Heart left ventricle (tissue), 13 donors: ENCODE data around the gene MT1H.

Experiments
- CTCF ChIP-seq, 12 donors: fragments of 200-600 bp; sonication (generic) in 4 of 12; IDR thresholded peaks; one replicate each; pipeline versions ENCODE4 v1.5.0 to v1.8.0; 2018 to 2022; ENCODE audit warnings: antibody characterized with exemption in 12 of 12, mild to moderate bottlenecking in 5 of 12
- POLR2A ChIP-seq, 2 donors: fragments of 450-650 bp; IDR thresholded peaks; one replicate each; pipeline ENCODE4 v1.6.1; 2017; ENCODE audit warnings: antibody characterized with exemption in 2 of 2, mild to moderate bottlenecking in 2 of 2, moderate library complexity in 2 of 2
- donor health status: ischemic (EF 13 %, LVEDD 7.1; RV severe dilation, severe dysfunction).
- donor health status: DM: no; HTN: yes; CAD: no.
- donor health status: DM: no; HTN: no; CAD: no.
- donor health status: ischemic (EF 25% LVEDD 6.9; RV normal size, moderate dysfunction).
- donor health status: ischemic (EF 25% LVEDD 5.7; RV mildly dilated, moderate dysfunction).
- donor health status: ischemic (EF 35%, LVEDD 5.7; RV mildly dilated, moderate dysfunction).
- donor health status: nonischemic (EF 11% LVEDD 7.7; RV severe dilation, severe dysfunction).
- donor health status: DM: yes; HTN: yes; CAD: no.
- donor health status: PGD.
- donor health status: ischemic (EF 29% LVEDD 5.4; RV normal size, mild dysfunction).
- donor health status: nonischemic (EF 23%, LVEDD 6.1; RV moderate dilation, normal function).

DNA sequence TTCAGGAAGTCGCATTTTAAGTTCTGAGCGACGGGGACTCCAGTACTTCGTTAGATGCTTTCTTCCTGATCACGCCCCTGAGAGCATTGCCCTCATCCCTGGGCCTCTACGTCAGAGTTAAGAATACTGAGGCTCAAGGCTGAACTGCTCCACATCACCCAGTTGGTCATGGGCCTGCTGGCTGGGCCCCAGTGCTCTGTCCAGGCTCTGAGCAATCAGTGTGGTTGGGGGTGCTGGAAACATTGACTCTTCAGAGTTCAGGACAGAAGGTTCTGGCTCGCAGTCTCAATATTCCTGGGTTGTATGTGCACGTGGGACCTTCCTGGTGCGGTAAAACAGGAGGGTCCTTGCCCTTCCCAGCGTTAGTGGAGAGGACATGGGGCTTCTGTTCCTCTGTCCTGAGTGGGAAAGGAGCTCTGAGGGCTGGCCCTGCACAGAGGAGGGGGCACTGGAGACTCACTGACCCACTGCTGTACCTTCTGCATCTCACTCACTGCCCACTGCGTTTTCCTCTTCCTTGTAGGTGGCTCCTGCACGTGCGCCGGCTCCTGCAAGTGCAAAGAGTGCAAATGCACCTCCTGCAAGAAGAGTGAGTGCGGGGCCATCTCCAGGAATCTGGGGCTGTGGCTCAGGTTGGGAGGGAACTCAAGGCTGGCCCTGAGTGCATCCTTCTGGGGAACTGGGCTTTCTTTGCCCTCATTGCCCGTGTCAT, 43.5 kb upstream of the MT1H start:
- TF ChIP-seq CTCF (IDR thresholded peaks at IDR 0.05), result no peak
- no peak for TF ChIP-seq POLR2A (IDR thresholded peaks at IDR 0.05)
